Activated naive CD8-positive, alpha-beta T cell (primary cell): ENCODE results near the gene CDH13.

Experiments used
- H3K27ac Mint-ChIP-seq: one replicate; pipeline ENCODE4 v1.8.0; 2021; ENCODE audit warnings: mixed read lengths
- H3K27me3 Mint-ChIP-seq: one replicate; pipeline ENCODE4 v1.8.0; 2021; ENCODE audit warnings: mixed read lengths
- H3K36me3 Mint-ChIP-seq: one replicate; pipeline ENCODE4 v1.8.0; 2021; ENCODE audit warnings: mixed read lengths
- H3K4me1 Mint-ChIP-seq: one replicate; pipeline ENCODE4 v1.8.0; 2021; ENCODE audit warnings: low read depth, mixed read lengths
- H3K4me3 Mint-ChIP-seq: one replicate; pipeline ENCODE4 v1.8.0; 2021; ENCODE audit warnings: mild to moderate bottlenecking, mixed read lengths
- H3K9me3 Mint-ChIP-seq: one replicate; pipeline ENCODE4 v1.8.0; 2021; ENCODE audit warnings: low read depth, mixed read lengths

Gene CDH13

DNA sequence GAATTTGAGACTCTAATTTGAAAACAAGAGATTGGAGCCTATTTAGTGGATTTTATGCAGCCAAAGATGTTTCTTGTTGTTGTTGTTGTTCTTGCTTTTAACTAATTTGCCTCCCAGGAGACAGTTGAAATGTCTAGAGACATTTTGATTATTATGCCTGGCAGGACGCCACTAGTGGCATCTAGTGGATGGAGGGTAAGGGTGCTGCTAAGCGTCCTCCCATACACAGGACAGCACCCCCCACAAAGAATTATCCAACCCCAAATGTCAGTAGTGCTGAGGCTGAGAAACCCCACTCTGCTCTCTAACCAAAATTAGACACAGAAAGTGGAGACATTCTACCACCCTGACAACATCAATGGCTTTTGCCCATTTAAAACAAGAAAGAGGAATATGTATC is 1165.6 kb downstream of the CDH13 start:
- H3K9me3 Mint-ChIP-seq: no peaks in the 10 kb centered on the region
- H3K4me3 Mint-ChIP-seq: no peak overlapping the region
- no peaks in the 10 kb centered on the region for H3K36me3 Mint-ChIP-seq
- H3K27ac Mint-ChIP-seq: no peak overlapping the region
- H3K4me1 Mint-ChIP-seq: peaks cover 1% of the 10 kb centered on the region
- peaks cover 9% of the 10 kb centered on the region for H3K27me3 Mint-ChIP-seq

DNA sequence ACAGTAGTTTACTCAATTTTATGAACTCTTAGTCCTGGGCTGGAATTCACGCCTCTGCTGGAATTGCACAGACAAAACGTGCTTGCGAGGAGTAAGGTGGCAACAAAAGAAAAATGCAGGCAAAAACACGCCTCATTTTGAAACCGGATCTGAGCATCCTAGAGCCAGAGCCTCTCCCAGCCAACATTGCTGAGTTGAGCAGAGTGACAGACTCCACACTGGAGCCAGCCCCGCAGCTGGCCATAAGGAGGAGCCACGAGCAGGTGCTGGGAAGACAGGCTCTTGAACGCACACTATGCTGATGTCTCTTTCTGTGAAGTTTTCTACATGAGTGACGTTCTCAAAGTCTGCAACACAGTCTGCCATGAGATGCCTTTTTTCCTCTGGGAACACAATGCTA is 1166.4 kb downstream of the CDH13 start:
- Mint-ChIP-seq H3K27me3 (peaks cover 8% of the 10 kb centered on the region), H3K4me3 (no peak overlapping the region), H3K27ac (no peak overlapping the region), H3K36me3 (no peaks in the 10 kb centered on the region), H3K4me1 (peaks cover 1% of the 10 kb centered on the region), H3K9me3 (no peaks in the 10 kb centered on the region)

DNA sequence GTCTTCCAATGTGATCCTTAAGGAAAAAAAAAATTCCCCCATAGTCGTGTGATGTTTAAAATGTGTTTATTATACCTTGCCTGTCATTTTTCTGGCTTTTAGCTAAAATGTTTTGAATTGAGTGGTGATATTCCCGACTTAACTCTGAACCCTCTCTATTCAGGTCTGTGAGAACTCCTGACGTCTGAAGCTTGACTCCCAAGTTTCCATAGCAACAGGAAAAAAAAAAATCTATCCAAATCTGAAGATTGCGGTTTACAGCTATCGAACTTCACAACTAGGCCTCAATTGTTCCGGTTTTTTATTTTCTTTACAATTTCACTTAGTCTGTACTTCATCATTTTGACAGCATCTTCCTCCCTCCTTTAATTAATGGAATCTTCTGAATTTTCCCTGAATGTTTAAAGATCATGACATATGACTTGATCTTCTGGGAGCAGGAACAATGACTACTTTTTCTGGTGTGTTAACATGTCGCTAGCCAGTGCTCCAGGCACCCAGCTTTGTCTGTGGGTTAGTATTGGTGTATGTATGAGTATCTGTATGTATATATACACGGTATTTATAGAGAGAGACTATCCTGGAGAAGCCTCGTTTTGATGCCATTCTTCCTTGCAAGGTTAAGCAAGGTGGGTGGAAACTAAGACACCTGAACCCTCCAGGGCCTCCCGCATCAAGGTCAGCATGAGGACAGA is 1168.2 kb downstream of the CDH13 start:
- Mint-ChIP-seq H3K36me3 (no peaks in the 10 kb centered on the region), H3K4me1 (peaks cover 1% of the 10 kb centered on the region), H3K9me3 (no peaks in the 10 kb centered on the region), H3K27ac (no peak overlapping the region), H3K4me3 (no peak overlapping the region), H3K27me3 (peaks cover 7% of the 10 kb centered on the region)

DNA sequence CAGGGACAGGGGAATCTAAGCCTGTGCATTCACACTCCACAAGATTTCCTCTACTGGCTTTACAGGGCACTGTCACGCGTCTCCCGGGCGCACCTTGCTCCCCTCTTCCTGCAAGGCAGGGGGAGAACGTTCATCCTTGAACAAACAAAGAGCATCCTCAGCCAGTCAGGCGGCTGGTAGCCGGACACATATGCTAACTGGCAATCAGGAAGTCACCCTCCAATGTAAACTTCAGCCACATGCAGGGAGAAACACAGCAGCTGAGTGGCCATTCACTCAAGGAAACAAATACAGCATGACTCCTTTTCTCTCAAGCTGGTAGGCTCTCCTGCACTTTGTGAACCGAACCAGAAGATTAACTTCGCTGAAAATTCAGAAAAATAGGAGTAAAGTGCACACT is 1170.2 kb downstream of the CDH13 start:
- no peak overlapping the region for H3K27ac Mint-ChIP-seq
- no peaks in the 10 kb centered on the region for H3K36me3 Mint-ChIP-seq
- peaks cover 1% of the 10 kb centered on the region for H3K4me1 Mint-ChIP-seq
- H3K4me3 Mint-ChIP-seq: no peak overlapping the region
- H3K27me3 Mint-ChIP-seq: peaks cover 9% of the 10 kb centered on the region
- no peaks in the 10 kb centered on the region for H3K9me3 Mint-ChIP-seq

DNA sequence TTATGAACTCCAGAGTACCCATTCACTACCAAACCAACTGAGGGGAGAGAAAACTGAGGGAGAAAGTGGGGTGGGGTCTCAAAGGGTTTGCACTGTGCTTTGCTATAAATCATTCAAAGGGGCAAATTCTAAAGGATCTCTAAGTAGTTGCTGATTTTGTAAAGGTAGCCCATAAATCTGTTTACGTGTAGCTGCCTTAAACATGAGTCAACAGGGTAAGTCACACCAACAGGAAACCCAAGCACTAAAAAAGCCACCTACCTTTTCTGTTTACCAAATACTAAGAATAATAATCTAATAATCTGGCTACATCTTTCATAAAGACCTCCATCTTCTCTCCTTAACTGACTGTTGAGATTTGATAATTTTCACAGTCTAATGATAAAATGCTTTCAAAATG is 1172.6 kb downstream of the CDH13 start:
- H3K4me3 Mint-ChIP-seq: no peak overlapping the region
- no peak overlapping the region for H3K27ac Mint-ChIP-seq
- H3K4me1 Mint-ChIP-seq: no peaks in the 10 kb centered on the region
- no peaks in the 10 kb centered on the region for H3K9me3 Mint-ChIP-seq
- H3K27me3 Mint-ChIP-seq: peaks cover 9% of the 10 kb centered on the region
- no peaks in the 10 kb centered on the region for H3K36me3 Mint-ChIP-seq

DNA sequence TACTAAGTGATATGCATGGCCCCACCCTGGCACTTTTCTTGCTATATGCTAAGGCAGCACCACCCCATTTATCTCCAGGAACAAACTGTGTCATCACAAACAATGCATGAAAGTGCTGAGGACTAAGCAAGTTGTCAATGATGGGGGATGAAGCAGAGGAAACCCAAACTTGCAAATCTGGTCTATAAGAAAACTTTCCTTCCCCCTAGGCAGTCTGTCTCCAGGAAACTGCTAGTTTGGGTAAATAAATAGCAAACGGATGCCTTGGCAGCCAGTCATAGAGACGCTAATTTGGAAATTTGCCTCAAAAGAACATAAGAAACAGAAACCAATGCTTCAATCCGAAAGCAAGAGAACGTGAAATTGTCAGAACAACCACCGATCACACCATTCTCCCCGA is 1175.4 kb downstream of the CDH13 start:
- Mint-ChIP-seq H3K9me3 (no peaks in the 10 kb centered on the region), H3K4me1 (peaks cover 6% of the 10 kb centered on the region), H3K4me3 (no peak overlapping the region), H3K27me3 (peaks cover 3% of the 10 kb centered on the region), H3K27ac (no peak overlapping the region), H3K36me3 (no peaks in the 10 kb centered on the region)

DNA sequence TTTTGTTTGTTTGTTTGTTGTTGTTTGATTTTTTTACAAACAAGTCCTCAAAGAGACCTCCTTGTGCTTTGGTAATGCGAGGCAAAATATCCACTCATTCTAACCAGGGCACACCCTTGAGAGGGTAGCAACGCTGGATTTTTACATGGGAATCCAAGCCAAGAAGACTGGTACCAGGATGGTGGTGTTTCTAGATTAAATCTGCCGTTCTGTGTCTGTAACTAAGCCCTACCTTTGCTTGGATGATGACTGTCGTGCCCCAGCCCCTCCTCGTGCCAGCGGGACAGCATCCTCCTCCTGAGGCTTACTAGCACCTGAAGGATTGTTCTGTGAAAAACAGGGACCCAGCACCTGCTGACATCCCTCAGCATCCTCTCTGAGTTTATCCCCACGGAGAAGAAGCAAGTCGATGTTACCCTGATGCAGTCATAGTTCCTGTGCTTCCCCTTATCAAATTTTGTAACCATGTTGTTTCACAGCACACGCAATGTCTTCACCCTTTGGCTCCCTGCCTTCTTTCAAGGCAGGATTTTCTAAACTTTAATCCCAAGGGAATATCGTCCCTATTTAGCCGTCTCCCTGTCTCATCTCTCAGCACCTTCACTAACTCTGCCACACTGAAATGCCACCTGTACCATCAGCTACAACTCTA is 1175.9 kb downstream of the CDH13 start:
- H3K27ac Mint-ChIP-seq: no peak overlapping the region

DNA sequence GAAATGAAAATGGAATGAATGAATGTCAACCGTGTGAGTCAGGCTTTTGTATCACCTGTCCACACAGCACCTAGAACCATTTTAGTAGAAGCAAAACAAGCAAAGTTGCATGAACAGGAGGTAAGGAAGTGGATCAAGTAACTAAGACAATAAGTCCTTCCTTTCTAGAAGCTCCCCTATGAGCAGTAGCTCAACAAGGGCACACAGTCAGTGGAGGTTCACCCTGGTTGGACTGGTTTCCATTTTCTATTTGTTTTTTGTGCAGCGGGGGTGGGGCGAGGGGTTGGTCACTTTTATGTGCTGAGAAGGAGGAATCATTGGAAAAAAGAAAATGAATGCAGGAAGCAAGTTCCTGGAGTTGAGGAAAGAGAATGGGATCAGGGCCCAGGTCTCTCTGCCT is 1177.0 kb downstream of the CDH13 start:
- Mint-ChIP-seq H3K4me3 (no peak overlapping the region), H3K9me3 (no peaks in the 10 kb centered on the region)

More for the DNA sequence above, 1175.9 kb downstream of the CDH13 start:
- no peak overlapping the region for H3K4me3 Mint-ChIP-seq
- H3K4me1 Mint-ChIP-seq: peaks cover 6% of the 10 kb centered on the region
- H3K9me3 Mint-ChIP-seq: no peaks in the 10 kb centered on the region
- no peaks in the 10 kb centered on the region for H3K36me3 Mint-ChIP-seq
- peaks cover 3% of the 10 kb centered on the region for H3K27me3 Mint-ChIP-seq

DNA sequence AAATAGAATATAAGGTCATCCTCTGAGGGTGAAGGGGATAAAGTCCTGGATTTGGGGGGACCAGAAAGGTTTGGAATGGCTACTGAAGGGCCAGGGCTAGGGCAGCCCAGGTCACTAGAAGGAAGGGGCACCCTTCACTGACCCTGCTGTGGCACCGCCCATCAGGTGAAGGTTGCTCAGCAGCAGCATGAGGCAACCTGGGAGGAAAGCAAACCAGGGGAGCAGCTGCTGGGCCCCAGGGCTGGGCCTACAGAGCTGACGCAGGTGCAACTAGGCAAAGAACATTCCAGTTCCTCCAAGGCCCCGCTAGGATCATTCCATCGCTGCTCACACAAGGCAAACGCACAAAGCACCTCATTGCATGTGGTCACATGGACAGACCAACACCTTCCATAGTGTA is 1177.6 kb downstream of the CDH13 start:
- H3K36me3 Mint-ChIP-seq: peaks cover 6% of the 10 kb centered on the region
- H3K27ac Mint-ChIP-seq: no peak overlapping the region
- H3K4me3 Mint-ChIP-seq: no peak overlapping the region
- peaks cover 3% of the 10 kb centered on the region for H3K27me3 Mint-ChIP-seq
- H3K4me1 Mint-ChIP-seq: peaks cover 17% of the 10 kb centered on the region
- no peaks in the 10 kb centered on the region for H3K9me3 Mint-ChIP-seq

More for the DNA sequence above, 1177.0 kb downstream of the CDH13 start:
- Mint-ChIP-seq H3K27ac (no peak overlapping the region), H3K27me3 (peaks cover 3% of the 10 kb centered on the region), H3K4me1 (peaks cover 13% of the 10 kb centered on the region), H3K36me3 (peaks cover 1% of the 10 kb centered on the region)

DNA sequence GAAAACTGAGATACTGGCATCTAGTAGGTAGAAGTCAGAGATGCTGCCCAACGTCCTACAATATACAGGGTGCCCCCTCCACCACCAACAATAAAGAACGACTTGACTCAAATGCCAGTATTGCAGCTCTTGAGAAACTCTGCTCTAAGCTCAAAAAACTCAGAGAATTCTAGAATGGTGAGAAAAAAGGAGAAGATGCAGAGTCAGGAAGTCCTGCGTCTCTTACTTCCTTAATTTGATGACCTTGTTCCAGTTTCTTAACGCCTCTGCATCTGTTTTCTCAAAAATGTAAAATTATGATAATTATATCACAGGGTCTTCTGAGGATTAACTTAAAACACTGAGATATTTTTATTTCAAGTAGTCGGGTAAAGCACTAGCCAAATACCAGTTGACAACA is 1179.3 kb downstream of the CDH13 start:
- H3K4me3 Mint-ChIP-seq: no peak overlapping the region
- H3K9me3 Mint-ChIP-seq: no peaks in the 10 kb centered on the region
- H3K36me3 Mint-ChIP-seq: peaks cover 6% of the 10 kb centered on the region
- no peak overlapping the region for H3K27ac Mint-ChIP-seq
- peaks cover 31% of the 10 kb centered on the region for H3K4me1 Mint-ChIP-seq
- H3K27me3 Mint-ChIP-seq: peaks cover 2% of the 10 kb centered on the region

DNA sequence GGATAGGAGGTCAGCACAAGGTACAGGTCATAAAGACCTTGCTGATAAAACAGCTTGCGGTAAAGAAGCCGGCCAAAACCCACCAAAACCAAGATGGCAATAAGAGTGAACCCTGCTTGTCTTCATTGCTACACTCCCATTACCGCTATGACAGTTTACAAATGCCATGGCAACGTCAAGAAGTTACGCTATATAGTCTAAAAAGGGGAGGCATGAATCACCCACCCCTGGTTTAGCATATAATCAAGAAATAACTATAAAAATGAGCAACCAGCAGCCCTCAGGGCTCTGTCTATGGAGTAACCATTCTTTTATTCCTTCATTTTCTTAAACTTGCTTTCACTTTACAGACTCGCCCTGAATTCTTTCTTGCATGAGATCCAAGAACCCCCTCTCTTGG is 1180.0 kb downstream of the CDH13 start:
- Mint-ChIP-seq H3K27me3 (no peaks in the 10 kb centered on the region), H3K9me3 (no peaks in the 10 kb centered on the region), H3K4me1 (peaks cover 35% of the 10 kb centered on the region), H3K27ac (no peak overlapping the region), H3K4me3 (peak overlapping the region; percentile 57), H3K36me3 (peaks cover 6% of the 10 kb centered on the region)

DNA sequence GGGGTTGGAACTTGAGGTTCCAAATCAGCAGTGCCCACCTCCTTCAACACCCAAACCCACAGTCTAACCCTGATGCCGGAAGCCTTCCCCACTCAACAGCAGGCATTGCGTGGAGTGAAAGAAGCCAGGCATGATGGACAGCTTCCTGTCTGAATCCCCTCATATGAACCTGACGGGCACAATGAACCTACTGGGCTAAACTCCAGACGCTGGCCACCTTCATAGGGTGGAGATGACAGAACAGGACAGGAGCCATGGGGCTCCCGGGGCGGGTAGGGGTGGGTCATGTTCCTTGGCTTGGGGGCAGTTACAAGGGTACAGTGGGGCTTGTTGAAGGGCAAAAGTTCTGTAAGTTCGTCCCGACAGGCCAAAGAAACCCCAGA is 1180.5 kb downstream of the CDH13 start:
- Mint-ChIP-seq H3K9me3 (no peaks in the 10 kb centered on the region), H3K4me3 (peak overlapping the region; percentile 95), H3K27me3 (no peaks in the 10 kb centered on the region), H3K27ac (peak overlapping the region; percentile 93), H3K4me1 (peaks cover 35% of the 10 kb centered on the region), H3K36me3 (peaks cover 6% of the 10 kb centered on the region)

DNA sequence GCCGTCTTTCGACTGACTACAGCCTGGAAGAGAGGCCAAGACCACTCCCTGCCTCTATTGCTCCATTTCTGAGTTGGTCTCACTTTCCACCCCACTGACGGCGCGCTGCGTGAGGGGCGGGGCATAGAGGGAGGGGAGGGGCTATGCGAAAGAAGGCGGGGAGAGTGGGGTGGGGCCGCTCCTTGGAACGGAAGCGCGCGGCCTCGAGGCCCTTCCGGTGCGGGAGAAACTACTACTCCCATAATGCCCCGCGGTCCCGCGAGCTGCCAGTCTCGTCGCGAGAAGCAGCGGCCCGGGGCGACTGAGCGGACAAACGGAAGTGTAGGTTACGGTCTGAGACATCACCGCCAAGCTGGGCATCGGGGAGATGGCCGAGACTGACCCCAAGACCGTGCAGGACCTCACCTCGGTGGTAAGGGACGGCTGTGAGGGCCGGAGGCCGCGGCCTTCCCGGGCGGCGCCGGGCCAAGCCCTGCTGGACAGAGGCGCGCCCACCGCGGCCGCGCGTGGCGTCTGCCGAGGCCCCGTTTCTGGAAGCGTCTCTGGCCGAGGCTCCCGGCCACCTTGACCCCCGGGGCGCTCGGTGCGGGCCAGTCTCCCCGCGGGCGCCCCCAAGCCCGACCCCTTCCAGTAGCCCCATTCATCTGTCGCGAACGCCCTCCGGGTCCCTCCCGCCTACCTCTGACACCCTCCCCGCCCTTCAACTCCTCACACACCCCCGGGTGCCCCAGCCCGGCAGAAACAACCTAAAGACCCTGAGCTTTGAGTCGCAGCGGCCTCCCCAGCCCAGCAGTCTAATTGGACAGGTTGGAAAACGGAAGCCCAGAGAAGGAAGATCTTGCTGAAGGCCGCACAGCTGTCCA is 1181.2 kb downstream of the CDH13 start, which contains the start of gene HSBP1:
Gene HSBP1, plus strand, starts transcription at position 269 of the 863 bp plus-strand sequence. Its CDS starts 99 bp downstream, at position 368.
- Mint-ChIP-seq H3K4me1 (peaks cover 35% of the 10 kb centered on the region), H3K27me3 (no peaks in the 10 kb centered on the region), H3K36me3 (peaks cover 6% of the 10 kb centered on the region), H3K9me3 (no peaks in the 10 kb centered on the region), H3K4me3 (peak within 1 kb of the TSS; percentile 97), H3K27ac (peak within 1 kb of the TSS; percentile 93)

DNA sequence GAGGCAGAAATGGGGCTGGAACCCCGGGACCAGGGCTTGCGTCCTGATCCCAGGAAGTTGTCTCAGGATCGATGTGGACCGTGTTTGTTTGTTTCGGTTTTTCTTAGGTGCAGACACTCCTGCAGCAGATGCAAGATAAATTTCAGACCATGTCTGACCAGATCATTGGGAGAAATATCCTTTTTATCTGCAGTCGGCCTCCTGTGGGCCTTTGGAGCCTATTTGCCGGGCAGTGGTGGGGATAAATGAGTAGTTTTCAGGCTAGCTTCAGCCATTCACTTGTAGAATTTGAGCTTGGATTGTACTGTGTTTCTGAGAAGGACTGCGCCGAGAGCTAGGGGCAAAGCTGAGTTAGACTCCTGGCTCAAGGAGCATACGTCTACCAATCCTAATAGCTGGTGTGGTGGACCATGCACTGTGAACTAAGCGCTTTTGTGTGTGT is 1181.8 kb downstream of the CDH13 start:
- Mint-ChIP-seq H3K27ac (peak overlapping the region; percentile 89), H3K36me3 (peaks cover 6% of the 10 kb centered on the region), H3K9me3 (no peaks in the 10 kb centered on the region), H3K4me1 (peaks cover 35% of the 10 kb centered on the region), H3K27me3 (no peaks in the 10 kb centered on the region), H3K4me3 (peak overlapping the region; percentile 97)

DNA sequence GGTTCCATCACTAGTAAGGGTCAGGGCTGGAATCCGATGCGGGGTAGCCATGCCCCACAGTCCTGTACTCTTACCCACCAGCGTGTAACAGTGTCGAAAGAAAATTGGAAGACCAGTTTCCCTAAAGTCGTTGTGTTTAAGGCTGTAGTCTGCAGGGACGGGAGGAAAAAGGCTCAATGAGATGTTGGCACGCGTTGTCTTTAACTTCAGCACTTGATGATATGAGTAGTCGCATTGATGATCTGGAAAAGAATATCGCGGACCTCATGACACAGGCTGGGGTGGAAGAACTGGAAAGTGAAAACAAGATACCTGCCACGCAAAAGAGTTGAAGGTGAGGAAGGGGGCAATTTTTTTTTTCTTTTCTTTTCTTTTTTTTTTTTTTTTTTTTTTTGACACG is 1182.3 kb downstream of the CDH13 start:
- Mint-ChIP-seq H3K27me3 (no peaks in the 10 kb centered on the region), H3K4me3 (peak overlapping the region; percentile 97), H3K36me3 (peaks cover 6% of the 10 kb centered on the region), H3K9me3 (no peaks in the 10 kb centered on the region), H3K4me1 (peaks cover 35% of the 10 kb centered on the region), H3K27ac (peak overlapping the region; percentile 89)
